NCI-H82 treated with DMSO at 0.1 percent for 48 hours (cell line): ENCODE results near the gene SPRYD4.
"Not testable (repeated sequence)": the region's sequence is repeated elsewhere in the genome, so short reads cannot be mapped to it uniquely, and the experiment has no call there.

Experiments used
- DNase-seq: peaks from one replicate; lab custom pipeline; 2025; ENCODE audit not compliant: unreplicated experiment; lab: John Stamatoyannopoulos, UW

SPRYD4 gene

DNA sequence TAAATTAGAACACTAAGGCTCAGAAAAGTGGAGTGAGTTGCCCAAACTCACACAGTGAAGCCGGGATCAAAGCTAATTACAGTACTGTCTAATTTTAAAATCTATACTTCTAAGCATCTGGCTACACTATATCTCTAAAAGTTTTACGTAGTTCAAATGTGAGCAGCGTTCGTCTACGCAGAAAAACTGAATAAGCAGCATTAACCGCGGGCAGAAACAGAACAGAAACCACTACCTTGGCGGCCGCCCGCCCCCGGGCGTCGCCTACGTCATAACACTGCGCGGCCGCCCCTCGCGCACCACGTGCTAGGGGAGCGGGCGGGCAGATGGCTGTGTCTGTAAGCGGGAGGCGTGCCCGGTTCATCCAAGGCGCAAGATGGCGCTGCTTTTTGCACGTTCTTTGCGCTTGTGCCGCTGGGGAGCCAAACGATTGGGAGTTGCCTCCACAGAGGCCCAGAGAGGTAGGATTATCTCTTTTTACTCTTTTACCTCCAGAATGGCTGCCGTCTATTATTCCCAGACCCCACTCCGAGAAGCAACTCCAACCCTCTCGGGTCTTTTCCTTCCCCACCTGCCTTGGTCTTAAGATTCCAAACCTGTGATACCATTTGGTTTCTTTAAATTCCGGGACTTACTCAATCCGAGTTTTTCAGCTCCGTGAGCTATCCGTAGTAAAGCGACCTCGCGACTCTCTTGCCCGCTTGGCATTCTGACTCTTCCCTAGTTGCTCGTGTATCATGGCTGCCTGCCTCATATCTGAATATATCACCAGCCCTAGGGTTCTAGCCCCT is at the start of gene SPRYD4:
Gene SPRYD4 (plus strand): TSS at position 363 of the 791 bp plus-strand sequence. CDS start 14 bp downstream, at position 377.
- DNase-seq, result peak; percentile 87

GRCh38 chr12:56420411-56420810 is 48.0 kb upstream of the SPRYD4 start:
- no peak for DNase-seq

GRCh38 chr12:56425193-56425592 is 43.2 kb upstream of the SPRYD4 start:
- DNase-seq, result no peak

DNA sequence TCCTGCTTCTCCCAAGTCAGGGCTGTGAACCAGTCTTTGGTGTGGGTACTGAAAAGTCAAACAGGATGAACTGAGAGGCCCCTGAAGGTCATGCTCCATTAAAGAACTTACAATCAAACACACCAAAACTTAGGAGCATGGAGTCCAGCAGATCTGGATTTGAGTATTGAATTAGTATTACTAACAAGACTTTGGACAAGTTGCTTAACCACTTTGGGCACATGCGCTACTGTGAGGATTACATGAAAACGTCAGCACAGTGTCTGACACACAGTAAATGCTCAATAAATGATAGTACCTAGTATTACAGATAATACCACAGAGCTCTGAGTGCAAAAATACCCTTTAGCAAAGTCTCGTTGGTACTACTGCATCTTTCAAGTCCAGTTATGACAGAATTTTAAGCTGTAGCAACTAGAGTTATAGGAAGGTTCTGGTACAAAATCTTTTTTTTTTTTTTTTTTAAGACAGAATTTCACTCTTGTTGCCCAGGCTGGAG is 42.4 kb upstream of the SPRYD4 start:
- no peak for DNase-seq

GRCh38 chr12:56431288-56431687 is 37.1 kb upstream of the SPRYD4 start:
- no peak for DNase-seq

DNA sequence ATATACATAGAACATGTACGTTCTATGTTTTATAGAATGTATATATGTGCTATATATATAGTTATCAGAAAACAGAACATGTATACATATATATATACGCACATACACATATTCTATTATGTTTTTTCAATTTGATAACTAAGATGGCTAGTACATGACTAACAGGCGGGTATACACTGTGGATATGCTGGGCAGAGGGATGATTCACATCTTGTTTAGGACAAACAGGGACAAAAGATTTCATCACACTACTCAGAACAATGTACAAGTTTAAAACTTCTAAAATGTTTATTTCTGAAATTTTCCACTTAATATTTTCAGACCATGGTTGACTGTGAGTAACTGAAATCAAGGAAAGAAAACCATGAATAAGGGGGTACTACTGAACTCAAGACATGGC is 36.5 kb upstream of the SPRYD4 start:
- DNase-seq, result no peak

DNA sequence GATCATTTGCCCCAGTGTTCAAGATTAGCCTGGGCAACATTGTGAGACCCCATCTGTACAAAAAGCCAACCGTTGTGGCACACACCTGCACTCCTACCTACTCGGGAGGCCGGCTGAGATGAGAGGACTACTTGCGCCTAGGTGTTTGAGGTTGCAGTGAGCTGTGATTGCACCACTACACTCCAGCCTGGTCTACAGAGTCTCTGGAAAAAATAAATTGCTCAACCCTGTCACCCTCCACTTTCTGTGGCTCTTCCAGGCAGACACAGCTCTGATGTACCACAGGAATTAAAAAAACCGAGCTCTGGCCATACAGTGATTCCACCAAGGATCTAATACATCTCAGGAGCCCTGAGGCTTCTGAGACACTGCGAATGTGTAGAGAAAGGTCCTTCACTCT is 33.5 kb upstream of the SPRYD4 start:
- no peak for DNase-seq

GRCh38 chr12:56437430-56438176 is 30.8 kb upstream of the SPRYD4 start:
- DNase-seq, result no peak

- not testable (repeated sequence) for DNase-seq
Measured at GRCh38 chr12:56443208-56443607, 25.2 kb upstream of the SPRYD4 start.

DNA sequence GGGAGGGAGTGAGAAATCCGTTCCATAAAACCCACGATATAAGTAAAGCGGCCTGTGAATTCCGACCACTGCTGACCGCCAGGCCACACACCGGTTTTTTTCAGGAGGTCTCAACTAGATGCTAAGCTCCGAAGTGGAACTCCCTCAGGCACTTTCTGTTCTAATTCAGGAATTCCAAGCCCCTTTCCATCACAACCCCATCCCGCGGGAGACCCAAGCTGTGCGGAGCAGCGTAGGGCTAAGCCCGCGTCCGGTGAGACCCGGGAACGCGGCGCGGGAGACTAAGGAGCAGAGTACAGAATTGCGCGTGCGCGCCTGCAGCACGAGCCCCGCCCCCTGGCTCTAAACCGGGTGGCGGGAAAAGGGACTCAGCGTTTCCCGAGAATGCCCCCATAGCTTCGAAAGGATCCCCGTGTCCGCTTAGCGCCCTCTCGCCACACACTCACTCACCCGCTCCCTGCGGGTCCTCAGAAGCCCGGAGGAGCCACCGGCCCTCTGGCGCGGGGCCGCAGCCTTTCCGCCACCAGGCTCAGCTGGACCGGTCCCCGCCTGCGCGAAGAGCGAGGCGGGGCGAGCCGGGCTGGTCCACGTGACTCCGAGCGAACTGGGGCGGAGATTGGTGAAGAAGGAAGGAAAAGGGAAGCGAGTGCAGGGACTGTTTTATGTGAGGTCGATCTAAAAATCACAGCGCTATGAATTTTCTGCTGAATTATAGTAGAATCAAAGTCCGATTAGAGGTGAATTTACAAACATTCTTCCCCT is 19.3 kb upstream of the SPRYD4 start, which contains the start of gene TIMELESS:
Gene TIMELESS (minus strand): TSS at position 567 of the 762 bp plus-strand sequence. CDS start 15,256 bp downstream, outside the sequence.
- DNase-seq, result peak; percentile 87

DNA sequence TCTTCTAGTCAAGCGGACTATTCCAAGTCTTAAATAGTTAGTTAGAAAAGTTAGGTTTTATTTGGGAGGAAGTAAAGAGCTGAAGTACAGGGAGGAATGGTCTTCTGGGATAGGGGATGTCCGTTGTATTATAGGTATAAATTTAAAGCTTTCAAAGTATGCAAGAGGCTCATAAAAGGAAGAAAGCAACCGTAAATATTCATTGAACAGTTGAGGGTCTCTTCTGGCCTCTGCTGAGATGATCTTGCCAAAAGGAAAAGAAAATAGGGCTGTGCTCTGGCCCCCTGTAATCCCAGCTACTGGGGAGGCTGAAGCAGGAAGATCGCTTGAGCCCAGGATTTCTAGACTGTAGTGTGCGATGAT is 18.8 kb upstream of the SPRYD4 start:
- DNase-seq, result peak; percentile 58

- DNase-seq, result peak; percentile 88
Measured at GRCh38 chr12:56450241-56450640, 18.1 kb upstream of the SPRYD4 start.

GRCh38 chr12:56451147-56451546 is 17.2 kb upstream of the SPRYD4 start:
- no peak for DNase-seq

DNA sequence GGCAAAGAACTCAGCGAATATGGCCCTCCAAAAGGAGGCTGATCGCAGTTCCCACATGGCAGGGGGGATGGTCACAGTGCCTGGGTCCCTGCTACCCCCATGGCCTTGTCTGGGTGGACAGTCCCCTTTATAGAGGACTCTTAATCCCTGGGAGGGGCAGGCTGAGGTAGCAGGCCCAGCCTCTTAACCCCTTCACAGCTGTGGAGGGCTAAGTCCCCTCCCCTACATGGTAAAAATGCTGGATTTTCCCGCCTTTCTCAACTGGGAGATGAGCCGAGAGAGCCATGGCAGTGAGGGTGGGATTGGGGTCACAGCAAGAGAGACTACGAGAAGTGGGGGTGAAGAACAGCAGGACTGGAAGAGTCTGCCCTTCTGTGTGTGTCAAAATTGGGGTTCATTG is 13.8 kb upstream of the SPRYD4 start, which contains the start of gene MIP:
Gene MIP (minus strand): TSS at position 101 of the 400 bp plus-strand sequence. CDS start 44 bp downstream, at position 57.
- DNase-seq, result no peak

- no peak for DNase-seq
Measured at GRCh38 chr12:56457817-56458216, 10.6 kb upstream of the SPRYD4 start.

GRCh38 chr12:56461235-56462159 is 6.9 kb upstream of the SPRYD4 start:
- DNase-seq, result no peak

DNA sequence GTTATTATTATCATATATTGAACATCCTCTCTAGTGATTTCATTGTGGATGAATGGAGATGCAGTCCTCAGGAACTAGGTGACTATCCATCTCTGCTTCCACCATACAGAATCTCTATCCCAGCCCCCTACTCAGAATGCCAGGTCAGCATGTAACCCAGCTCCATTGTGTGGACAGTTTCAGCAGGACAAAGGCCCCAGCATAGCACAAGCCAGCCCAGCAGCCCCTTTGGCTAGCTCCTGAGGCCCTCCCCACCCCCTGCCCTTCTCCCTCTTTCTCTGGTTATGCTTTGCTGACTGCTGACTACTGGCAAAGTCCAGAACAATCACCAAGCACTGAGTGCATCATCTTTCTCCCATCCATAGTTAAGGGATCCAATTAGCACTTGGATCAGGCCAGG is 5.8 kb upstream of the SPRYD4 start:
- DNase-seq, result no peak

DNA sequence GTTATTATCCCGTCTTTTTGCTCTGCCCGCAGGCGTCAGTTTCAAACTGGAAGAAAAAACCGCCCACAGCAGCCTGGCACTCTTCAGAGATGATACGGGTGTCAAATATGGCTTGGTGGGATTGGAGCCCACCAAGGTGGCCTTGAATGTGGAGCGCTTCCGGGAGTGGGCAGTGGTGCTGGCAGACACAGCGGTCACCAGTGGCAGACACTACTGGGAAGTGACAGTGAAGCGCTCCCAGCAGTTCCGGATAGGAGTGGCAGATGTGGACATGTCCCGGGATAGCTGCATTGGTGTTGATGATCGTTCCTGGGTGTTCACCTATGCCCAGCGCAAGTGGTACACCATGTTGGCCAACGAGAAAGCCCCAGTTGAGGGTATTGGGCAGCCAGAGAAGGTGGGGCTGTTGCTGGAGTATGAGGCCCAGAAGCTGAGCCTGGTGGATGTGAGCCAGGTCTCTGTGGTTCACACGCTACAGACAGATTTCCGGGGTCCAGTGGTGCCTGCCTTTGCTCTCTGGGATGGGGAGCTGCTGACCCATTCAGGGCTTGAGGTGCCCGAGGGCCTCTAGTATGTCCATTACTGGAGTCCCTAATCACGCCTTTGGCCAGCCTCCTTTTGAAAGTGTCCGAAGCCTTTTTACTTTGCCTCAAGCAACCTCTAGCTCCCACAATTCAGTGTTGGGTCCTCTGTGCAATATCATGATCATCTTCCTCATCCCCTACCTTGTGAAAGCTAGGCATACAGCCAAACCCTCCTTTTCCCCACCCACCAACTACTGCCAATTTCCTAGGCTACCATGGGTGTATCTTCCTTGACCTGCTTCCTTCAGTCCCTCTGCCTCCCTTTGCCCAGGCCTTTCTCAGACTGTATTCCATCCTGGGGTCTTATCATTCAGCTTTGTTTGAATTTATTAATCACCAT is 891 bp downstream of the SPRYD4 start:
- DNase-seq, result no peak

GRCh38 chr12:56474389-56474788 is 6.0 kb downstream of the SPRYD4 start:
- no peak for DNase-seq
